ENCODE measurements around the gene CACNA1B. TPM values are rescaled to one million over a fixed set of nuclear protein-coding genes. Genes with fewer than 3 reads are reported as not detected.

CACNA1B gene
- total and polyA plus RNA-seq, 4 donors: 0.01 to 0.20 (median 0.09) TPM; not detected in 1

GRCh38 chr9:138040446-138041430, 163.2 kb downstream of the CACNA1B start:
- H3K4me1 ChIP-seq (ENCODE audit: control insufficient read depth in 5 of 5, insufficient read depth in 5 of 5, low read length in 5 of 5): no peaks in the 10 kb centered on the region
- H3K9ac ChIP-seq (ENCODE audit: insufficient read depth in 1 of 2, low read length in 2 of 2): no peak overlapping the region
- no peaks in the 10 kb centered on the region for H3K36me3 ChIP-seq (ENCODE audit: control insufficient read depth in 4 of 4, insufficient read depth in 4 of 4, low read length in 4 of 4)
- DNase-seq: no peak
- no peaks in the 10 kb centered on the region for H3K27me3 ChIP-seq (ENCODE audit: control insufficient read depth in 3 of 3, insufficient read depth in 3 of 3, low read length in 2 of 3)
- no peak for TF ChIP-seq CTCF (IDR thresholded peaks at IDR 0.05; ENCODE audit: control extremely low read depth, extremely low read depth)
- H3K9me3 ChIP-seq (ENCODE audit: control insufficient read depth in 4 of 4, insufficient read depth in 3 of 4, low read length in 3 of 4): no peaks in the 10 kb centered on the region
- no peak overlapping the region for H3K27ac ChIP-seq (ENCODE audit: low read depth in 1 of 2, low read length in 1 of 2)
- no peak for ATAC-seq (ENCODE audit: insufficient read depth, low FRiP score)
- WGBS, 2 donors: 80 to 82% methylated on average over 17 of the region's 17 CpGs
- H3K4me3 ChIP-seq: no peak overlapping the region

- DNase-seq (no peak), ATAC-seq (ENCODE audit: insufficient read depth, low FRiP score) (no peak)
- Histone ChIP-seq H3K27me3 (ENCODE audit: control insufficient read depth in 3 of 3, insufficient read depth in 3 of 3, low read length in 2 of 3) (no peaks in the 10 kb centered on the region), H3K9ac (ENCODE audit: insufficient read depth in 1 of 2, low read length in 2 of 2) (no peak overlapping the region), H3K4me1 (ENCODE audit: control insufficient read depth in 5 of 5, insufficient read depth in 5 of 5, low read length in 5 of 5) (no peaks in the 10 kb centered on the region), H3K36me3 (ENCODE audit: control insufficient read depth in 4 of 4, insufficient read depth in 4 of 4, low read length in 4 of 4) (no peaks in the 10 kb centered on the region), H3K27ac (ENCODE audit: low read depth in 1 of 2, low read length in 1 of 2) (no peak overlapping the region), H3K9me3 (ENCODE audit: control insufficient read depth in 4 of 4, insufficient read depth in 3 of 4, low read length in 3 of 4) (no peaks in the 10 kb centered on the region), H3K4me3 (no peak overlapping the region)
- WGBS, 2 donors: 90 to 92% methylated on average over 7 of the region's 7 CpGs
- no peak for TF ChIP-seq CTCF (IDR thresholded peaks at IDR 0.05; ENCODE audit: control extremely low read depth, extremely low read depth)
These were observed 164.6 kb downstream of the CACNA1B start for GRCh38 chr9:138042146-138042545.

GRCh38 chr9:138042640-138043039, 165.1 kb downstream of the CACNA1B start:
- ATAC-seq (ENCODE audit: insufficient read depth, low FRiP score) (no peak), DNase-seq (no peak)
- TF ChIP-seq CTCF (IDR thresholded peaks at IDR 0.05; ENCODE audit: control extremely low read depth, extremely low read depth): no peak
- H3K27ac ChIP-seq (ENCODE audit: low read depth in 1 of 2, low read length in 1 of 2): no peak overlapping the region
- H3K27me3 ChIP-seq (ENCODE audit: control insufficient read depth in 3 of 3, insufficient read depth in 3 of 3, low read length in 2 of 3): no peaks in the 10 kb centered on the region
- 58 to 76% methylated on average over 8 of the region's 8 CpGs for WGBS, 2 donors
- H3K9ac ChIP-seq (ENCODE audit: insufficient read depth in 1 of 2, low read length in 2 of 2): no peak overlapping the region
- H3K9me3 ChIP-seq (ENCODE audit: control insufficient read depth in 4 of 4, insufficient read depth in 3 of 4, low read length in 3 of 4): no peaks in the 10 kb centered on the region
- no peaks in the 10 kb centered on the region for H3K36me3 ChIP-seq (ENCODE audit: control insufficient read depth in 4 of 4, insufficient read depth in 4 of 4, low read length in 4 of 4)
- H3K4me1 ChIP-seq (ENCODE audit: control insufficient read depth in 5 of 5, insufficient read depth in 5 of 5, low read length in 5 of 5): no peaks in the 10 kb centered on the region
- H3K4me3 ChIP-seq: no peak overlapping the region

Data from lung (tissue), 12 donors.